ENCODE results near the gene RUSF1.
A peak's percentile ranks its signal among the peaks of the same experiment; 100 is the strongest.

The RUSF1 gene

DNA sequence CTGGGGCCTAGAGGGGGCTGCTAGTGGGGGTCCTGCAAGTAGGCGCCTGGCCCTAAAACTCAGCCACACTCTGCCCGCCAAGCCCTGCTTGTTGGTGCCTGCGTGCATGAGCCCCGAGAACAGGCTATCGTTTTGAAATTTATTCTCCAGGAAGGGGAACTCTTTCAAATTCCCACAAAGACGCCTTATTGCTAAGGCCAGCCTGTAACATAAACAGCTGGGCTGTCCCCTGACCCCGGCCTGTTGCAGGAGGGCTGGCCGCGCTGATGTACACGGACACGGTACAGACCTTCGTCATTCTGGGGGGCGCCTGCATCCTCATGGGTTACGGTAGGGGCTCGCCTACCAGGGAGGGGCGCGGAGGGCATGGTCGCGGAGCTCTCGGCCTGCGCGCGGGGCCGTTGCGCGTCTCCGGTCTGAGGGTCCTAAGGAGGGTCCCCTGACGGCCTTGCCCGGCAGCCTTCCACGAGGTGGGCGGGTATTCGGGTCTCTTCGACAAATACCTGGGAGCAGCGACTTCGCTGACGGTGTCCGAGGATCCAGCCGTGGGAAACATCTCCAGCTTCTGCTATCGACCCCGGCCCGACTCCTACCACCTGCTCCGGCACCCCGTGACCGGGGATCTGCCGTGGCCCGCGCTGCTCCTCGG is 21.0 kb downstream of the RUSF1 start:
- TF ChIP-seq EGR1 (IDR thresholded peaks at IDR 0.05) = no peak
- peak; percentile 62; the same call in 1 of the 2 replicates for TF ChIP-seq ZBTB7A (IDR thresholded peaks at IDR 0.05; ENCODE audit: low read depth)

DNA sequence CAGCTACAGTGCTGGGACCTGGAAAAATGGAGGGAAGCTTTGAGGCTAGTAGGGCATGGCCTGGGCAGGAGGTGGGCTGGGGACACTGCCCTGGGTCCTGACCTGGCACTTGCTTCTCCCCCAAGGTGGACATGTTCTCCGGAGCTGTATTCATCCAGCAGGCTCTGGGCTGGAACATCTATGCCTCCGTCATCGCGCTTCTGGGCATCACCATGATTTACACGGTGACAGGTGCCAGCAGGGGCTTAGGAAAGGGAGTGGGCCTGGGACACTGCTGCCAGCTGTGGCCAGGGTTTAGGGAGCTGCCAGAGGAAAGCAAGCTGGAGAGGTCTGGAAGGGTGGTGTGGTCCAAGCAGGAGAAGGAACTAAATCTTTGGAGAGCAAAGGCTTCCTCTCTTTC is 22.1 kb downstream of the RUSF1 start:
- TF ChIP-seq EGR1 (IDR thresholded peaks at IDR 0.05) (no peak), EP300 (IDR thresholded peaks at IDR 0.05; ENCODE audit: borderline replicate concordance) (no peak), ZBTB7A (IDR thresholded peaks at IDR 0.05; ENCODE audit: low read depth) (no peak), USF1 (IDR thresholded peaks at IDR 0.05) (no peak), REST (IDR thresholded peaks at IDR 0.05; ENCODE audit: low read depth) (no peak), RAD21 (IDR thresholded peaks at IDR 0.05; ENCODE audit: low read depth) (no peak), YY1 (IDR thresholded peaks at IDR 0.05; ENCODE audit: low read depth) (no peak), NFIC (IDR thresholded peaks at IDR 0.05) (no peak), TCF12 (IDR thresholded peaks at IDR 0.05; ENCODE audit: low read depth) (no peak), CREB1 (IDR thresholded peaks at IDR 0.05; ENCODE audit: low read depth) (no peak), TAF1 (IDR thresholded peaks at IDR 0.05; ENCODE audit: low read depth) (no peak), TEAD4 (IDR thresholded peaks at IDR 0.05) (no peak), FOXM1 (IDR thresholded peaks at IDR 0.05; ENCODE audit: borderline replicate concordance, low read depth) (no peak), CEBPB (IDR thresholded peaks at IDR 0.05) (no peak)
- TF ChIP-seq, protein P1, sequence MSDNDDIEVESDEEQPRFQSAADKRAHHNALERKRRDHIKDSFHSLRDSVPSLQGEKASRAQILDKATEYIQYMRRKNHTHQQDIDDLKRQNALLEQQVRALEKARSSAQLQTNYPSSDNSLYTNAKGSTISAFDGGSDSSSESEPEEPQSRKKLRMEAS (IDR thresholded peaks at IDR 0.05) = no peak

GRCh38 chr16:31485571-31485970 is 22.6 kb downstream of the RUSF1 start:
- TF ChIP-seq CREB1 (IDR thresholded peaks at IDR 0.05; ENCODE audit: low read depth) = no peak
- no peak for TF ChIP-seq TAF1 (IDR thresholded peaks at IDR 0.05; ENCODE audit: low read depth)
- TF ChIP-seq FOXM1 (IDR thresholded peaks at IDR 0.05; ENCODE audit: borderline replicate concordance, low read depth) = no peak
- TF ChIP-seq, protein P1 (IDR thresholded peaks at IDR 0.05) = no peak
- TF ChIP-seq REST (IDR thresholded peaks at IDR 0.05; ENCODE audit: low read depth) = no peak
- no peak for TF ChIP-seq CEBPB (IDR thresholded peaks at IDR 0.05)
- TF ChIP-seq TCF12 (IDR thresholded peaks at IDR 0.05; ENCODE audit: low read depth) = no peak
- no peak for TF ChIP-seq NFIC (IDR thresholded peaks at IDR 0.05)
- no peak for TF ChIP-seq EP300 (IDR thresholded peaks at IDR 0.05; ENCODE audit: borderline replicate concordance)
- no peak for TF ChIP-seq USF1 (IDR thresholded peaks at IDR 0.05)
- no peak for TF ChIP-seq EGR1 (IDR thresholded peaks at IDR 0.05)
- no peak for TF ChIP-seq YY1 (IDR thresholded peaks at IDR 0.05; ENCODE audit: low read depth)
- no peak for TF ChIP-seq ZBTB7A (IDR thresholded peaks at IDR 0.05; ENCODE audit: low read depth)
- no peak for TF ChIP-seq TEAD4 (IDR thresholded peaks at IDR 0.05)
- TF ChIP-seq RAD21 (IDR thresholded peaks at IDR 0.05; ENCODE audit: low read depth) = no peak

DNA sequence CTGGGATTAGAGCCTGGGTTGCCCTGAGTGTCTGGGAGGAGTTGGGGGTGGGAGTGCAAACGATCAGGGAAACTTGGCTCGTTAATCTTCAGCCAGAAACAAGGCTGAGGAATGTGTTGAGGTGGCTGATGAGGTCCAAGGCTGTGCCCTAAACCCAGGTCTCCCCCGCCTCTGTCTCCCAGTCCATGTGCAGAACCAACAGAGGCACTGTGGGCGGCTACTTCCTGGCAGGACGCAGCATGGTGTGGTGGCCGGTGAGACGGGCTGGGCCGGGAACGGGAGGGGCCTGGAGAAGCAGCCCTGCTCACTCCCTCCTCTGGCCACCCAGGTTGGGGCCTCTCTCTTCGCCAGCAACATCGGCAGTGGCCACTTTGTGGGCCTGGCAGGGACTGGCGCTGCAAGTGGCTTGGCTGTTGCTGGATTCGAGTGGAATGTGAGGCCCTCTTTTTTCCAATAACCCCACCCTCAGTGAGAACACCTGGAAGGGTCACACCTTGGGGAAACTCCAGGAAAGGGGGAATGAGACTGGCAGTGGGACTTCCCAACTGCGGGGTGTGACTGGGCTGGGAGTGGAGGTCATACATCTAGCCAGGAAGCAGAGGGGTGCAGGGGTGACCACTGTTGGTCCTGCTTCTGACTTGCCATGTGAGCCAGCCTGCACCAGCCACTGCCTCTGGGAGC is 23.6 kb downstream of the RUSF1 start:
- no peak for TF ChIP-seq TAF1 (IDR thresholded peaks at IDR 0.05; ENCODE audit: low read depth)
- no peak for TF ChIP-seq FOXM1 (IDR thresholded peaks at IDR 0.05; ENCODE audit: borderline replicate concordance, low read depth)
- no peak for TF ChIP-seq TCF12 (IDR thresholded peaks at IDR 0.05; ENCODE audit: low read depth)

GRCh38 chr16:31483081-31483480 is 25.1 kb downstream of the RUSF1 start, which contains the start of gene SLC5A2:
TSS of gene SLC5A2 (plus strand) at chr16:31483123. CDS start at chr16:31483137, 14 bp downstream.
- TF ChIP-seq REST (IDR thresholded peaks at IDR 0.05; ENCODE audit: low read depth) (no peak), CREB1 (IDR thresholded peaks at IDR 0.05; ENCODE audit: low read depth) (no peak), FOXM1 (IDR thresholded peaks at IDR 0.05; ENCODE audit: borderline replicate concordance, low read depth) (no peak), USF1 (IDR thresholded peaks at IDR 0.05) (no peak), TEAD4 (IDR thresholded peaks at IDR 0.05) (no peak), EP300 (IDR thresholded peaks at IDR 0.05; ENCODE audit: borderline replicate concordance) (no peak)

All from Ishikawa (cell line).